ENCODE results near the gene FZR1.

DNA sequence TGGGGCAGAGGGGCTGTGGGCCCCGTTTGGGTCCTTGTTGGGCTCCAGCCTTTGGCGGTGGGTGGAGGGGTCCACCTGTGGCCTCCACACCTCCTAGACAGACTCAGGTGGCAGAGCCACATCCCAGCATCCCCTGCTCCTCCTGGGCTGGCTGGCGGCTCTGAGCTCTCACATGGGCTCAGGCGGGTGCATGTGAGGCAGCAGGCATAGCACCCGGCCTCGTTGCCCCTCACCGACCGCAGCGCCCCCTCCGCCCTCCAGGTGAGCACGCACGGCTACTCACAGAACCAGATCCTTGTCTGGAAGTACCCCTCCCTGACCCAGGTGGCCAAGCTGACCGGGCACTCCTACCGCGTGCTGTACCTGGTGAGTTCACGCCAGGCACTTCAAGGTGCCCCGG lies 26.9 kb downstream of the FZR1 start:
- TF ChIP-seq CTCF (IDR thresholded peaks at IDR 0.05) (no peak), POLR2A (IDR thresholded peaks at IDR 0.05) (no peak)
